ENCODE results near the gene CTSA.

DNA sequence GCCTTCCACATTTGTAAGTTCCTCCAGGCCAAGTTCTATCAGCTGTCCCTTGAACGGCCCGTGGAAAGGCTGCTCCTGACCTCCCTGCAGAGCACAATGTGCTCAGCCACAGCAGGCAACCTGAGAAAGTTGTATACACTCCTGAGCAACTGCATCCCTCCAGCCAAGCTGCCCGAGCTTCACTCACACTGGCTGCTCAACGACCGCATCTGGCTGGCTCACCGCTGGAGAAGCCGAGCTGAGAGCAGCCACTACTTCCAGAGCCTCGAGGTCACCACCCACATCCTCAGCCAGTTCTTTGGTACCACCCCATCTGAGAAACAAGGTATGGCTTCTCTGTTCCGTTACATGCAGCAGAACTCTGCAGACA lies 8.1 kb upstream of the CTSA start:
- no peak for TF ChIP-seq CTCF (conservative IDR thresholded peaks at IDR 0.05; ENCODE audit: low read depth, low read length)
- no peak for TF ChIP-seq NFE2L2 (IDR thresholded peaks at IDR 0.05; ENCODE audit: low read depth, low read length)
